H1 (cell line): ENCODE results near the gene MRPL50.

Source experiments
- CBX5 ChIP-seq: fragments of 300-800, 300-1000 bp; sonication (generic); IDR thresholded peaks from 2 replicates; pipeline ENCODE4 v1.7.1; 2016; ENCODE audit warnings: antibody characterized with exemption, low read length, low read depth
- EZH2 ChIP-seq: fragments of 200-600 bp; sonication (generic); IDR thresholded peaks from 2 replicates; pipeline ENCODE4 v1.7.1; 2012; ENCODE audit warnings: low read depth, mild to moderate bottlenecking, moderate library complexity, low read length, inconsistent platforms; ENCODE audit not compliant: severe bottlenecking
- GABPA ChIP-seq: IDR thresholded peaks from 2 replicates; pipeline ENCODE4 v1.6.1; 2011; ENCODE audit warnings: mild to moderate bottlenecking, low read length, moderate library complexity, borderline replicate concordance; ENCODE audit not compliant: insufficient read depth
- NRF1 ChIP-seq: IDR thresholded peaks from 2 replicates; pipeline ENCODE4 v1.6.1; 2011; ENCODE audit warnings: mild to moderate bottlenecking, low read depth, low read length, improper control_type of control experiment
- POLR2A ChIP-seq, 2 experiments: IDR thresholded peaks; 1 replicate in 1 of 2; 2 replicates in 1 of 2; pipeline ENCODE4 v1.6.1; 2011; ENCODE audit warnings: low read depth in 2 of 2, low read length in 2 of 2, mild to moderate bottlenecking in 2 of 2; ENCODE audit errors: control extremely low read depth in 1 of 2
- SP2 ChIP-seq: IDR thresholded peaks from 2 replicates; pipeline ENCODE4 v1.6.1; 2012; ENCODE audit warnings: mild to moderate bottlenecking, low read length, inconsistent platforms
- SUZ12 ChIP-seq: fragments of 200-600 bp; sonication (generic); IDR thresholded peaks from 2 replicates; pipeline ENCODE4 v1.6.1; 2012; ENCODE audit warnings: mild to moderate bottlenecking, inconsistent platforms, low read length, moderate library complexity, mixed read lengths
- TAF1 ChIP-seq: IDR thresholded peaks from 2 replicates; pipeline ENCODE4 v1.6.1; 2011; ENCODE audit warnings: mild to moderate bottlenecking, low read depth, low read length
- TF ChIP-seq, protein P1 (sequence below): IDR thresholded peaks from 2 replicates; pipeline ENCODE4 v1.6.1; 2011; ENCODE audit warnings: low read length, improper control_type of control experiment
- TF ChIP-seq, protein P2 (sequence below): IDR thresholded peaks from 2 replicates; pipeline ENCODE4 v1.6.1; 2012; ENCODE audit warnings: inconsistent platforms
- TF ChIP-seq, protein P3 (sequence below), 3 experiments: IDR thresholded peaks; 1 replicate in 2 of 3; 2 replicates in 1 of 3; pipeline versions ENCODE4 v1.5.1 to v1.6.1; 2011; ENCODE audit warnings: low read length in 3 of 3, mild to moderate bottlenecking in 3 of 3, inconsistent platforms in 2 of 3, low read depth in 1 of 3, moderate library complexity in 1 of 3; ENCODE audit not compliant: insufficient read depth in 1 of 3; ENCODE audit errors: control extremely low read depth in 1 of 3
- TF ChIP-seq, protein P4 (sequence below): IDR thresholded peaks from 2 replicates; pipeline ENCODE4 v1.6.1; 2012; ENCODE audit warnings: low read length, inconsistent platforms

DNA sequence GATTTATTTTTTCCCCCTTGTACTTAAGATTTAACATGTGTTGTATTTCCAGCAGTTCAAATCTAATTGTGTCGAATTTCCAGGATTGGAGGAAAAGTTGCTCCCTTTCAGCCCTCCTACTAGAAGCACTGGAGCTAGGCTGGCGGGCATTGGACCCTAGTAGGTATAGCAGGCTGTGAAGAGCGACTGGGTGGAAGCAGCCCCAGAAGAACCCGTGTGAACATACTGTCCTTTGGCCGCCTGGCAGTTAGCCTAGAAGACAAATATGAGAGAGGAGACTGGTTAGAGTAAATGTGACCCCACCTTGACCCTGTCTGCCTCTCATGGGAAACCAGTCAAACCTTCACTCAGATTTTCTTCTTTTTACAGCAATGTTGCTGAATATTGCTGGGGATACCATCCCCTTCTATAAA lies 23.2 kb upstream of the MRPL50 start:
- TF ChIP-seq, protein P1, sequence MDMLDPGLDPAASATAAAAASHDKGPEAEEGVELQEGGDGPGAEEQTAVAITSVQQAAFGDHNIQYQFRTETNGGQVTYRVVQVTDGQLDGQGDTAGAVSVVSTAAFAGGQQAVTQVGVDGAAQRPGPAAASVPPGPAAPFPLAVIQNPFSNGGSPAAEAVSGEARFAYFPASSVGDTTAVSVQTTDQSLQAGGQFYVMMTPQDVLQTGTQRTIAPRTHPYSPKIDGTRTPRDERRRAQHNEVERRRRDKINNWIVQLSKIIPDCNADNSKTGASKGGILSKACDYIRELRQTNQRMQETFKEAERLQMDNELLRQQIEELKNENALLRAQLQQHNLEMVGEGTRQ: no peak
- no peak for TF ChIP-seq POLR2A (IDR thresholded peaks at IDR 0.05; ENCODE audit: control extremely low read depth in 1 of 2, low read depth in 2 of 2, low read length in 2 of 2)
- TF ChIP-seq EZH2: no peak
- TF ChIP-seq, protein P2, sequence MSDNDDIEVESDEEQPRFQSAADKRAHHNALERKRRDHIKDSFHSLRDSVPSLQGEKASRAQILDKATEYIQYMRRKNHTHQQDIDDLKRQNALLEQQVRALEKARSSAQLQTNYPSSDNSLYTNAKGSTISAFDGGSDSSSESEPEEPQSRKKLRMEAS: no peak
- TF ChIP-seq CBX5: no peak
- no peak for TF ChIP-seq GABPA
- TF ChIP-seq, protein P3, sequence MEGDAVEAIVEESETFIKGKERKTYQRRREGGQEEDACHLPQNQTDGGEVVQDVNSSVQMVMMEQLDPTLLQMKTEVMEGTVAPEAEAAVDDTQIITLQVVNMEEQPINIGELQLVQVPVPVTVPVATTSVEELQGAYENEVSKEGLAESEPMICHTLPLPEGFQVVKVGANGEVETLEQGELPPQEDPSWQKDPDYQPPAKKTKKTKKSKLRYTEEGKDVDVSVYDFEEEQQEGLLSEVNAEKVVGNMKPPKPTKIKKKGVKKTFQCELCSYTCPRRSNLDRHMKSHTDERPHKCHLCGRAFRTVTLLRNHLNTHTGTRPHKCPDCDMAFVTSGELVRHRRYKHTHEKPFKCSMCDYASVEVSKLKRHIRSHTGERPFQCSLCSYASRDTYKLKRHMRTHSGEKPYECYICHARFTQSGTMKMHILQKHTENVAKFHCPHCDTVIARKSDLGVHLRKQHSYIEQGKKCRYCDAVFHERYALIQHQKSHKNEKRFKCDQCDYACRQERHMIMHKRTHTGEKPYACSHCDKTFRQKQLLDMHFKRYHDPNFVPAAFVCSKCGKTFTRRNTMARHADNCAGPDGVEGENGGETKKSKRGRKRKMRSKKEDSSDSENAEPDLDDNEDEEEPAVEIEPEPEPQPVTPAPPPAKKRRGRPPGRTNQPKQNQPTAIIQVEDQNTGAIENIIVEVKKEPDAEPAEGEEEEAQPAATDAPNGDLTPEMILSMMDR (IDR thresholded peaks at IDR 0.05; ENCODE audit: control extremely low read depth in 1 of 3, insufficient read depth in 1 of 3, low read depth in 1 of 3, low read length in 3 of 3): no peak
- TF ChIP-seq SP2: no peak
- no peak for TF ChIP-seq TAF1
- TF ChIP-seq, protein P4, sequence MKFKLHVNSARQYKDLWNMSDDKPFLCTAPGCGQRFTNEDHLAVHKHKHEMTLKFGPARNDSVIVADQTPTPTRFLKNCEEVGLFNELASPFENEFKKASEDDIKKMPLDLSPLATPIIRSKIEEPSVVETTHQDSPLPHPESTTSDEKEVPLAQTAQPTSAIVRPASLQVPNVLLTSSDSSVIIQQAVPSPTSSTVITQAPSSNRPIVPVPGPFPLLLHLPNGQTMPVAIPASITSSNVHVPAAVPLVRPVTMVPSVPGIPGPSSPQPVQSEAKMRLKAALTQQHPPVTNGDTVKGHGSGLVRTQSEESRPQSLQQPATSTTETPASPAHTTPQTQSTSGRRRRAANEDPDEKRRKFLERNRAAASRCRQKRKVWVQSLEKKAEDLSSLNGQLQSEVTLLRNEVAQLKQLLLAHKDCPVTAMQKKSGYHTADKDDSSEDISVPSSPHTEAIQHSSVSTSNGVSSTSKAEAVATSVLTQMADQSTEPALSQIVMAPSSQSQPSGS: no peak
- no peak for TF ChIP-seq NRF1
- TF ChIP-seq SUZ12: no peak
